PFSK-1 (cell line): ENCODE data around the gene ASCC3.

ENCODE experiments used
- FOXP2 ChIP-seq: optimal IDR thresholded peaks from 2 replicates; pipeline ENCODE3; 2011; ENCODE audit warnings: borderline replicate concordance, control low read depth, inconsistent platforms; ENCODE audit not compliant: insufficient read depth; ENCODE audit errors: extremely low read length, extremely low read depth
- POLR2AphosphoS5 ChIP-seq: IDR thresholded peaks from 2 replicates; pipeline ENCODE4 v1.6.1; 2012; ENCODE audit warnings: low read depth, mild to moderate bottlenecking, control low read depth, low read length, moderate library complexity
- SIN3A ChIP-seq: IDR thresholded peaks from 2 replicates; pipeline ENCODE4 v1.6.1; 2012; ENCODE audit warnings: mild to moderate bottlenecking, low read length, moderate library complexity, borderline replicate concordance; ENCODE audit not compliant: insufficient read depth
- TAF1 ChIP-seq: IDR thresholded peaks from 2 replicates; pipeline ENCODE4 v1.6.1; 2012; ENCODE audit warnings: low read length, control low read depth, borderline replicate concordance; ENCODE audit not compliant: insufficient read depth
- TF ChIP-seq, protein P1 (sequence below), 2 experiments: IDR thresholded peaks; 2 replicates each; pipeline versions ENCODE4 v1.6.1 to v1.8.0; 2011 to 2012; ENCODE audit warnings: low read depth in 2 of 2, low read length in 2 of 2, control low read depth in 1 of 2, inconsistent platforms in 1 of 2, mild to moderate bottlenecking in 1 of 2, moderate library complexity in 1 of 2; ENCODE audit not compliant: insufficient read depth in 1 of 2

DNA sequence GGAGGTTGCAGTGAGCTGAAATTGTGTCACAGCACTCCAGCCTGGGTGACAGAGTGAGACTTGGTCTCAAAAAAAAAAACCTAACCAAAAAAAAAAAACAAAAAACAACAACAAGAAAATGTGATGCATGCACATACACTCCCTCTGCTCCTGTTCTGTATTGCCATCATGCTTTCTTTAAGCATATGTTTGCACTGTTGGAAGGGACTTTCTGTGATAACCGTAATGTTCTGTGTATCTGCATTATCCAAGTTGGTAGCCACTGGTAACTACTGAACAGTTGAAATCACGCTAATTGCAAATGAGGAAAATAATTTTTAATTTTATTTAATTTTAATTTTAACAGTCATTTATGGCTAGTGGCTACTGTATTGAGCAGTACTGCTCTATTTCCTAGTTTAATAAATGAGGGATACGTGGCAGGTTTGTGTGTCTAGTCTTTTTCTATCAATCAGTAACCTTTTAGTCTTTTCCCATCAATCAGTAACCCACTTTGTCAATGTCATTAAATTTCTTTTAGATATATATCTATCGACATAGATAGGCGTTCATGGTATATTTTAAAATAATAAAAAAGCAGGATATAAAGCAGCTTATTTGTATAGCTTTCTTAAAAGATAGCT, 135.6 kb downstream of the ASCC3 start:
- TF ChIP-seq POLR2AphosphoS5 (no peak), TAF1 (no peak), SIN3A (no peak), FOXP2 (no peak)
- TF ChIP-seq, protein P1, sequence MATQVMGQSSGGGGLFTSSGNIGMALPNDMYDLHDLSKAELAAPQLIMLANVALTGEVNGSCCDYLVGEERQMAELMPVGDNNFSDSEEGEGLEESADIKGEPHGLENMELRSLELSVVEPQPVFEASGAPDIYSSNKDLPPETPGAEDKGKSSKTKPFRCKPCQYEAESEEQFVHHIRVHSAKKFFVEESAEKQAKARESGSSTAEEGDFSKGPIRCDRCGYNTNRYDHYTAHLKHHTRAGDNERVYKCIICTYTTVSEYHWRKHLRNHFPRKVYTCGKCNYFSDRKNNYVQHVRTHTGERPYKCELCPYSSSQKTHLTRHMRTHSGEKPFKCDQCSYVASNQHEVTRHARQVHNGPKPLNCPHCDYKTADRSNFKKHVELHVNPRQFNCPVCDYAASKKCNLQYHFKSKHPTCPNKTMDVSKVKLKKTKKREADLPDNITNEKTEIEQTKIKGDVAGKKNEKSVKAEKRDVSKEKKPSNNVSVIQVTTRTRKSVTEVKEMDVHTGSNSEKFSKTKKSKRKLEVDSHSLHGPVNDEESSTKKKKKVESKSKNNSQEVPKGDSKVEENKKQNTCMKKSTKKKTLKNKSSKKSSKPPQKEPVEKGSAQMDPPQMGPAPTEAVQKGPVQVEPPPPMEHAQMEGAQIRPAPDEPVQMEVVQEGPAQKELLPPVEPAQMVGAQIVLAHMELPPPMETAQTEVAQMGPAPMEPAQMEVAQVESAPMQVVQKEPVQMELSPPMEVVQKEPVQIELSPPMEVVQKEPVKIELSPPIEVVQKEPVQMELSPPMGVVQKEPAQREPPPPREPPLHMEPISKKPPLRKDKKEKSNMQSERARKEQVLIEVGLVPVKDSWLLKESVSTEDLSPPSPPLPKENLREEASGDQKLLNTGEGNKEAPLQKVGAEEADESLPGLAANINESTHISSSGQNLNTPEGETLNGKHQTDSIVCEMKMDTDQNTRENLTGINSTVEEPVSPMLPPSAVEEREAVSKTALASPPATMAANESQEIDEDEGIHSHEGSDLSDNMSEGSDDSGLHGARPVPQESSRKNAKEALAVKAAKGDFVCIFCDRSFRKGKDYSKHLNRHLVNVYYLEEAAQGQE (IDR thresholded peaks at IDR 0.05; ENCODE audit: insufficient read depth in 1 of 2, low read depth in 2 of 2, low read length in 2 of 2), result no peak
